NCI-H1930 (cell line): ENCODE measurements around the gene PDE4D.
A peak's percentile ranks its signal among the peaks of the same experiment; 100 is the strongest.

ENCODE experiments used
- DNase-seq, 2 experiments: peaks; one replicate each; lab custom pipeline; 2025; lab: John Stamatoyannopoulos, UW

The PDE4D gene

GRCh38 chr5:59838989-59839388 lies 54.5 kb downstream of the PDE4D start:
- no peak for DNase-seq

- no peak for DNase-seq
Measured at GRCh38 chr5:59838067-59838466, 55.5 kb downstream of the PDE4D start.

- no peak for DNase-seq
Measured at GRCh38 chr5:59837071-59837470, 56.5 kb downstream of the PDE4D start.

GRCh38 chr5:59835800-59836199 lies 57.7 kb downstream of the PDE4D start:
- DNase-seq, result no peak

- no peak for DNase-seq
Measured at GRCh38 chr5:59833448-59833847, 60.1 kb downstream of the PDE4D start.

GRCh38 chr5:59832577-59833301 lies 60.8 kb downstream of the PDE4D start:
- DNase-seq, result no peak

GRCh38 chr5:59831326-59832010 lies 62.1 kb downstream of the PDE4D start:
- DNase-seq, result no peak

- DNase-seq, result no peak
Measured at GRCh38 chr5:59830536-59831200, 62.9 kb downstream of the PDE4D start.

GRCh38 chr5:59829922-59830321 lies 63.6 kb downstream of the PDE4D start:
- DNase-seq, result no peak

- no peak for DNase-seq
Measured at GRCh38 chr5:59829386-59829785, 64.1 kb downstream of the PDE4D start.

GRCh38 chr5:59828623-59829022 lies 64.9 kb downstream of the PDE4D start:
- DNase-seq, result no peak

GRCh38 chr5:59826996-59827395 lies 66.5 kb downstream of the PDE4D start:
- DNase-seq, result no peak

- DNase-seq, result no peak
Measured at GRCh38 chr5:59823420-59823819, 70.1 kb downstream of the PDE4D start.

- no peak for DNase-seq
Measured at GRCh38 chr5:59819806-59820205, 73.7 kb downstream of the PDE4D start.

- DNase-seq, result no peak
Measured at GRCh38 chr5:59817536-59817935, 76.0 kb downstream of the PDE4D start.

GRCh38 chr5:59816654-59817300 lies 76.7 kb downstream of the PDE4D start:
- no peak for DNase-seq

GRCh38 chr5:59814537-59814872 lies 79.0 kb downstream of the PDE4D start:
- no peak for DNase-seq

- peak; percentile 4 to 8 for DNase-seq
Measured at GRCh38 chr5:59813761-59814536, 79.6 kb downstream of the PDE4D start.

- DNase-seq, result peak; percentile 39 to 41
Measured at GRCh38 chr5:59810041-59810440, 83.5 kb downstream of the PDE4D start.

- DNase-seq, result no peak
Measured at GRCh38 chr5:59807806-59808205, 85.7 kb downstream of the PDE4D start.

GRCh38 chr5:59800347-59800893 lies 93.1 kb downstream of the PDE4D start:
- DNase-seq, result no peak
